Tibial nerve (tissue), 4 donors: ENCODE results near the gene TMEM144. TPM values are rescaled to one million over a fixed set of nuclear protein-coding genes. Genes with fewer than 3 reads are reported as not detected.
"Not testable (repeated sequence)": the region's sequence is repeated elsewhere in the genome, so short reads cannot be mapped to it uniquely, and the experiment has no call there.

ENCODE experiments used
- DNase-seq, 2 donors: peaks; one replicate each; pipeline ENCODE4 v3.0.0-alpha.2; 2019; ENCODE audit warnings: low spot score in 2 of 2
- H3K27ac ChIP-seq, 4 donors: fragments of 200-600 bp; sonication (generic) in 3 of 4; one replicate each; pipeline ENCODE4 v1.5.1; 2017 to 2019; ENCODE audit warnings: mild to moderate bottlenecking in 1 of 4
- H3K27me3 ChIP-seq, 2 donors: fragments of 200-600 bp; sonication (generic) in 1 of 2; one replicate each; pipeline versions ENCODE4 v1.5.1 to v1.6.0; 2017 to 2019
- H3K36me3 ChIP-seq, 3 donors: fragments of 200-600 bp; sonication (generic); one replicate each; pipeline ENCODE4 v1.5.1; 2018 to 2019
- H3K4me1 ChIP-seq, 4 donors: fragments of 200-600 bp; sonication (generic) in 3 of 4; one replicate each; pipeline ENCODE4 v1.5.1; 2017 to 2019
- H3K4me3 ChIP-seq, 4 donors: fragments of 200-600 bp; sonication (generic) in 3 of 4; one replicate each; pipeline ENCODE4 v1.5.1; 2017 to 2019; ENCODE audit warnings: mild to moderate bottlenecking in 1 of 4, moderate library complexity in 1 of 4
- H3K9me3 ChIP-seq, 4 donors: fragments of 200-600 bp; sonication (generic) in 3 of 4; one replicate each; pipeline ENCODE4 v1.5.1; 2017 to 2019
- EP300 ChIP-seq, 2 donors: sonication (generic); formaldehyde crosslinking; IDR thresholded peaks; one replicate each; pipeline ENCODE4 v1.6.1; 2017; ENCODE audit warnings: antibody characterized with exemption in 2 of 2, mild to moderate bottlenecking in 1 of 2
- POLR2A ChIP-seq, 2 donors: fragments of 450-650 bp; IDR thresholded peaks; one replicate each; pipeline ENCODE4 v1.6.1; 2017; ENCODE audit warnings: antibody characterized with exemption in 2 of 2, mild to moderate bottlenecking in 2 of 2, moderate library complexity in 2 of 2
- WGBS, 2 donors: methylation state at CpG; one replicate each; pipeline ENCODE4 v1.1.5; 2018; 5-methylcytosine and 5-hydroxymethylcytosine counted together
- total RNA-seq, 4 donors: library from RNA; depleted of rRNA; stranded (reverse); fragments of >200 nt; gene quantifications; one replicate each; pipeline ENCODE4 v1.1.0, GENCODE V29; 2016
- TF ChIP-seq, protein P1 (sequence below), 5 experiments: fragments of 200-600 bp in 3 of 5; fragments of 450-650 bp in 2 of 5; sonication (generic) in 3 of 5; IDR thresholded peaks; one replicate each; pipeline ENCODE4 v1.5.1; 2016 to 2019; ENCODE audit warnings: antibody characterized with exemption in 5 of 5, mild to moderate bottlenecking in 3 of 5, moderate library complexity in 2 of 5

Gene TMEM144
- total RNA-seq, 4 donors from 2014 or later: 4.9 to 23.8 (median 9.0) TPM

DNA sequence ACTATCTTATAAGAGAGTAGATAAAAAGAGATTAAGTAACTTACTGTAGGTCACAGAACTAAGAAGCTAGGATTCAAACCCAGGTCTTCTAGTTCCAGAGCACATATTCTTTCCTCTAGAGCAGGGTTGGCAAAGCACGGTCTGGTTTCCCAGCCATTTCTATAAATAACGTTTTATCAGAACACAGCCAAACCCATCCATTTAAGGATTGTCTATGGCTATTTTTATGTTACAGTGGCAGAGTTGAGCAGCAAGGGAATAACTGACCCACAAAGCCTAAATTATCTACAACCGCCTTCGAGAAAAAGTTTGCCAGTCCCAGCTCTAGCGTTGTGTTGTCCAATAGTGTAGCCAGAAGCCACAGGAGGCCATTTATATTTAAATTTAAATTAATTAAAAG lies 7.5 kb downstream of the TMEM144 start:
- Histone ChIP-seq H3K4me1 (no peaks in the 10 kb centered on the region), H3K4me3 (no peak overlapping the region), H3K27me3 (no peaks in the 10 kb centered on the region), H3K9me3 (no peaks in the 10 kb centered on the region), H3K27ac (no peak overlapping the region), H3K36me3 (peaks cover 0 to 34% (median 0%) of the 10 kb centered on the region in 3 donors)
- no peak for DNase-seq
- no peak for TF ChIP-seq EP300 (IDR thresholded peaks at IDR 0.05)
- TF ChIP-seq, protein P1, sequence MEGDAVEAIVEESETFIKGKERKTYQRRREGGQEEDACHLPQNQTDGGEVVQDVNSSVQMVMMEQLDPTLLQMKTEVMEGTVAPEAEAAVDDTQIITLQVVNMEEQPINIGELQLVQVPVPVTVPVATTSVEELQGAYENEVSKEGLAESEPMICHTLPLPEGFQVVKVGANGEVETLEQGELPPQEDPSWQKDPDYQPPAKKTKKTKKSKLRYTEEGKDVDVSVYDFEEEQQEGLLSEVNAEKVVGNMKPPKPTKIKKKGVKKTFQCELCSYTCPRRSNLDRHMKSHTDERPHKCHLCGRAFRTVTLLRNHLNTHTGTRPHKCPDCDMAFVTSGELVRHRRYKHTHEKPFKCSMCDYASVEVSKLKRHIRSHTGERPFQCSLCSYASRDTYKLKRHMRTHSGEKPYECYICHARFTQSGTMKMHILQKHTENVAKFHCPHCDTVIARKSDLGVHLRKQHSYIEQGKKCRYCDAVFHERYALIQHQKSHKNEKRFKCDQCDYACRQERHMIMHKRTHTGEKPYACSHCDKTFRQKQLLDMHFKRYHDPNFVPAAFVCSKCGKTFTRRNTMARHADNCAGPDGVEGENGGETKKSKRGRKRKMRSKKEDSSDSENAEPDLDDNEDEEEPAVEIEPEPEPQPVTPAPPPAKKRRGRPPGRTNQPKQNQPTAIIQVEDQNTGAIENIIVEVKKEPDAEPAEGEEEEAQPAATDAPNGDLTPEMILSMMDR (IDR thresholded peaks at IDR 0.05): no peak
- no peak for TF ChIP-seq POLR2A (IDR thresholded peaks at IDR 0.05)
- WGBS, 2 donors: 74 to 87% methylated on average over 5 of the region's 5 CpGs

DNA sequence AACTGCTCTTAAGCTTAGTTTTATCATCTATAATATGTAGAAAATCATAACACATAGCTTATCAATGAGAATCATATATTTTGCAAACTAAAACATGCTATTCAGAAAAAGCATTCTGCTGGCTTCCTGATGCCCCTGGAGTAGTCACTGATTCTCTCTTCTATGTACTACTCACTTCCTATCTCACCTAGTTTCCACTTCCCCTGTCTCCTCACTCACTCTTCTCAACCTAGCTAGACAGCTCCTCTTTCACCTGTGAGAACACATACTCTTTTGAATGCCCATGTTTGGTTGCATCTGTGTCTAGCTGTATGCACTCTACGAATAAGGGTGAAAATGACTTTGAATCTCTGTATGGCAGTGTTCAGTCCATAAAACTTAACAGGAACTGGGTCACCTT lies 9.3 kb downstream of the TMEM144 start:
- H3K27ac ChIP-seq: no peak overlapping the region
- H3K4me1 ChIP-seq: no peaks in the 10 kb centered on the region
- H3K36me3 ChIP-seq: peaks cover 0 to 47% (median 0%) of the 10 kb centered on the region in 3 donors
- no peaks in the 10 kb centered on the region for H3K27me3 ChIP-seq
- no peaks in the 10 kb centered on the region for H3K9me3 ChIP-seq
- no peak for DNase-seq
- TF ChIP-seq EP300 (IDR thresholded peaks at IDR 0.05) (no peak), POLR2A (IDR thresholded peaks at IDR 0.05) (no peak)
- no peak overlapping the region for H3K4me3 ChIP-seq
- 88 to 96% methylated on average over 1 of the region's 1 CpG for WGBS, 2 donors

DNA sequence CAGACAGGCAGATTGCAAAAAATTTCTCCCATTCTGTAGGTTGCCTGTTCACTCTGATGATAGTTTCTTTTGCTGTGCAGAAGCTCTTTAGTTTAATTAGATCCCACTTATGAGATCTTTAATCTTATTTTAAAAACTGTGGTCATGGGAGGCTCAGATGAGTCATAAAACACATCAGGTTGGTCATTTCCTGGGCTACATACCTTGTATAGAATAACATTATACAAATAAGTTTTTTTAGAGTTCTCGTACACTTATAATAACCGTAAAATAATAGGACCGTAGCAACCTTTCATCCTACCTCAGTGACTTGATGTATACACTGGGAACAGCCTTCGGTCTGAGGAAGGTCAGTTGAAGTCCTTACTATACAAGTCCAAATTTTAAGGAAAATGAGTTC lies 14.0 kb downstream of the TMEM144 start:
- H3K4me1 ChIP-seq: not testable (repeated sequence)
- H3K36me3 ChIP-seq: peaks cover 0 to 47% (median 0%) of the 10 kb centered on the region in 3 donors
- whole genome bisulfite sequencing, 2 donors: 96 to 97% methylated on average over 4 of the region's 4 CpGs

DNA sequence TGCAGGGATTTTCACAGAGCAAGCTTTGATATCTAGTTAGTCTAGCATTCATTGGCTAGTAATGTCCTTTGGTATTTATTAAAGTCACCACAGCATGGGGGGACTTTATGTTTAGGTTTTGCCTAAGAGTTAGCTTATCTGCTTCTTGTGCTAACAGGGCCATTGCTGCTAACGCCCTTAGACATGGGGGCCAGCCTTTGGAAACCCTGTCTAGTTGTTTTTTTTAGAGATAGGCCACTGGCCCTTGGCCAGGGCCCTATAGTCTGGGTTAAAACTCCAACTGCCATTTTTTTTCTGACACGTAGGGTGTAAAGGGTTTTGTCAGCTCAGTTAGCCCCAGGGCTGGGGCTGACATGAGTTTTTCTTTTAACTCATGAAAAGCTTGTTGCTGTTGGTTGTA lies 14.7 kb downstream of the TMEM144 start:
- not testable (repeated sequence) for H3K4me3 ChIP-seq, H3K9me3 ChIP-seq, H3K27ac ChIP-seq, DNase-seq, H3K27me3 ChIP-seq, H3K4me1 ChIP-seq
- 75 to 87% methylated on average over 2 of the region's 2 CpGs for WGBS, 2 donors
- peaks cover 0 to 54% (median 0%) of the 10 kb centered on the region in 3 donors for H3K36me3 ChIP-seq

More for the DNA sequence above, 14.0 kb downstream of the TMEM144 start:
- H3K4me3 ChIP-seq, DNase-seq, H3K27me3 ChIP-seq, H3K9me3 ChIP-seq, H3K27ac ChIP-seq: not testable (repeated sequence)

DNA sequence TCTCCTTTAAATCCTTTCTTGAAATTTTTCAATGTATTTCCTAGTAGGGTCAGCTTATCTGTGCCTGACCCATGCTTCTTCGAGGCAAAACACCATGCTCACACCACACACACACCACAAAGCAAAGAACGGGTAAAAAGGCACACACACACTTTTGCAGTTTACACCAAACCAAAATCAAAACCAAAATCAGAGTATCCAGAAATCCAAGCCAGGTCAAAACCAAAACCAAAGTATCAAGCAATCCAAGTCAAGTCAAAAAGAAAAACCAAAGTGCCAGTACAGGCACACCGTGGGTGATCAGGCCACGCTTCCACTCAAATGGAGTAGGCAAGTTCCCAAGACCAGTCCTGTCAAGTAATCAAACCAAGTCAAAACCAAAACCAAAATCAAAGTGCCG lies 17.6 kb downstream of the TMEM144 start:
- not testable (repeated sequence) for H3K27me3 ChIP-seq, H3K4me1 ChIP-seq, DNase-seq, H3K4me3 ChIP-seq, H3K9me3 ChIP-seq, H3K27ac ChIP-seq
- peaks cover 0 to 45% (median 0%) of the 10 kb centered on the region in 3 donors for H3K36me3 ChIP-seq
- WGBS, 2 donors: 95 to 96% methylated on average over 5 of the region's 5 CpGs

DNA sequence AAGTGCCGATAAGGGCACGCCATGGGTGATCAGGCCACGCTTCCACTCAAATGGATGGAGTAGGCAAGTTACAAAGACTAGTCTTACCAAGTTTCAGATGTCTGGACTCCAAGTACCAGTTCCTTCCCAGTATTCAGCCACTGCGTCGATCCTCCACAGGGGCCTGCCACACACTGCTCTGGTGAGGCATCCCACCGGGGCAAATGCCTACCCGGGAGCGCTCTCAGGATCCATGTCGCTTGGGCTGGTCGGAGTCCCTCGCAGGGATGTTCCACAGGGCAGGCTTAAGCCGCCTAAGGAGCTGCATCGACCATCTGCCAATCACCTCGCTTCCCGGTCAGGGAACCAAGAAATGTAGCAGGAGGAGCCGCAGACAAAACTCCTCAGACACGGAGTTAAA lies 18.1 kb downstream of the TMEM144 start:
- not testable (repeated sequence) for DNase-seq, H3K27ac ChIP-seq, H3K4me3 ChIP-seq, H3K4me1 ChIP-seq, H3K27me3 ChIP-seq, H3K9me3 ChIP-seq
- H3K36me3 ChIP-seq: peaks cover 0 to 45% (median 0%) of the 10 kb centered on the region in 3 donors
- WGBS, 2 donors: 95 to 96% methylated on average over 17 of the region's 17 CpGs

DNA sequence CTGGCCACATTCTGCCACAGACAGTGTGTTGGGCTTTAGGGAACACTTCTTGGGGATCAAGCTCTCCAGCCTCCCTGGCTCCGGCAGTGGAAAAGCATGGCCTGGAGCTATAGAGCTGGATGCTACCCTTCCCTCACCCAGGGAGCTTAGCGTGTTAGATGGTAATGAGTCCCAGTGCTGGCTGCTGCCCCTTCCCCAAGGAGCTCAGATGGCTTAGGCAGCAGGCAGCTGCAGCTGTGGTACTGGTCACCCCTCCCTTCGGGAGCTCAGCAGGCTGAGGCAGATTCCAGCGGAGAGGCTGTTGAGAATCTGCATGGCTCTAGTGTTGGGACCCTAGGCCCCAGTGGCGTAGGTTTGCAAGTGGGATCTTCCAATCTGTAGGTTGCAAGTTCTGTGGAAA lies 19.5 kb downstream of the TMEM144 start:
- TF ChIP-seq POLR2A (IDR thresholded peaks at IDR 0.05) (no peak), EP300 (IDR thresholded peaks at IDR 0.05) (no peak)
- TF ChIP-seq, protein P1 (IDR thresholded peaks at IDR 0.05): no peak
- H3K27ac ChIP-seq: no peak overlapping the region
- H3K9me3 ChIP-seq: no peaks in the 10 kb centered on the region
- peaks cover 0 to 42% (median 0%) of the 10 kb centered on the region in 3 donors for H3K36me3 ChIP-seq
- H3K27me3 ChIP-seq: no peaks in the 10 kb centered on the region
- 68 to 80% methylated on average over 1 to 5 of the region's 5 CpGs for WGBS, 2 donors
- no peak for DNase-seq
- H3K4me3 ChIP-seq: no peak overlapping the region
- peaks cover 0 to 1% (median 0%) of the 10 kb centered on the region in 4 donors for H3K4me1 ChIP-seq

DNA sequence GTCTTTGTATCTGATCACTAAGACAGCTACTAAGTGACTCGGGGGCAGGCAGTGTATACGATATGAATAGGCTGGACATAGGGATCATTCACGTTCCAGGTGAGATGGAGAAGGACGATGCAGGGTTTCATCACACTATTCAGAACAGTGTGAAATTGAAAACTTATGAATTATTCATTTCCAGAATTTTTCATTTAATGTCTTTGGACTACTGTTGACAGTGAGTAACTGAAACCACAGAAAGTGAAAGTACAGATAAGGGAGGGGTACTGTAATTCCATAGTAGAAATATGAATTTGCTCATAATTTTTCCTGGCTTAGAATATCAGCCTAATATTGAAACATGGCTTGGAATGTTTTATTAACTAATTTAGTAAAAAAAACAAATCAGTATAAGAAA lies 24.4 kb downstream of the TMEM144 start:
- Histone ChIP-seq H3K4me1 (peaks cover 0 to 9% (median 0%) of the 10 kb centered on the region in 4 donors), H3K27ac (no peak overlapping the region), H3K27me3 (no peaks in the 10 kb centered on the region), H3K36me3 (peaks cover 0 to 22% (median 0%) of the 10 kb centered on the region in 3 donors), H3K4me3 (no peak overlapping the region), H3K9me3 (no peaks in the 10 kb centered on the region)
- no peak for TF ChIP-seq POLR2A (IDR thresholded peaks at IDR 0.05)
- TF ChIP-seq, protein P1 (IDR thresholded peaks at IDR 0.05): no peak
- no peak for TF ChIP-seq EP300 (IDR thresholded peaks at IDR 0.05)
- WGBS, 2 donors: 83 to 84% methylated on average over 4 of the region's 4 CpGs
- DNase-seq: no peak
